ENCODE data around the gene GRAMD4. TPM values are rescaled to one million over a fixed set of nuclear protein-coding genes. Genes with fewer than 3 reads are reported as not detected.

The GRAMD4 gene
- total RNA-seq, 2 experiments from 2014 or later, result 20.2 to 23.2 TPM

GRCh38 chr22:46708766-46709330 is 88.7 kb downstream of the GRAMD4 start:
- Mint-ChIP-seq H3K9me3 (no peaks in the 10 kb centered on the region), H3K36me3 (peaks cover 43% of the 10 kb centered on the region), H3K27ac (no peak overlapping the region), H3K27me3 (no peaks in the 10 kb centered on the region), H3K4me1 (no peaks in the 10 kb centered on the region), H3K4me3 (no peak overlapping the region)
- DNase-seq, result no peak
- POLR2A ChIA-PET, result no interaction called here
- no peak for ATAC-seq (ENCODE audit: low read depth)

- ATAC-seq (ENCODE audit: low read depth), result no peak
- no peak overlapping the region for H3K27ac Mint-ChIP-seq
These were observed 90.6 kb downstream of the GRAMD4 start for GRCh38 chr22:46710806-46711205.

GRCh38 chr22:46712288-46712687 is 92.1 kb downstream of the GRAMD4 start:
- H3K36me3 Mint-ChIP-seq, result peaks cover 46% of the 10 kb centered on the region
- H3K4me1 Mint-ChIP-seq, result no peaks in the 10 kb centered on the region
- no peaks in the 10 kb centered on the region for H3K27me3 Mint-ChIP-seq
- POLR2A ChIA-PET, result no interaction called here
- no peak overlapping the region for H3K27ac Mint-ChIP-seq
- H3K4me3 Mint-ChIP-seq, result no peak overlapping the region
- no peaks in the 10 kb centered on the region for H3K9me3 Mint-ChIP-seq
- DNase-seq (no peak), ATAC-seq (ENCODE audit: low read depth) (no peak)

More at GRCh38 chr22:46710806-46711205, 90.6 kb downstream of the GRAMD4 start:
- POLR2A ChIA-PET, result no interaction called here
- no peak for DNase-seq
- no peaks in the 10 kb centered on the region for H3K4me1 Mint-ChIP-seq
- no peaks in the 10 kb centered on the region for H3K9me3 Mint-ChIP-seq
- no peak overlapping the region for H3K4me3 Mint-ChIP-seq
- peaks cover 47% of the 10 kb centered on the region for H3K36me3 Mint-ChIP-seq
- H3K27me3 Mint-ChIP-seq, result no peaks in the 10 kb centered on the region

GRCh38 chr22:46714550-46714949 is 94.4 kb downstream of the GRAMD4 start:
- Mint-ChIP-seq H3K4me3 (no peak overlapping the region), H3K27me3 (no peaks in the 10 kb centered on the region), H3K4me1 (no peaks in the 10 kb centered on the region), H3K36me3 (peaks cover 46% of the 10 kb centered on the region), H3K9me3 (no peaks in the 10 kb centered on the region), H3K27ac (no peak overlapping the region)
- DNase-seq (no peak), ATAC-seq (ENCODE audit: low read depth) (no peak)
- POLR2A ChIA-PET, result no interaction called here

- POLR2A ChIA-PET, result no interaction called here
- Mint-ChIP-seq H3K27ac (no peak overlapping the region), H3K27me3 (no peaks in the 10 kb centered on the region), H3K36me3 (peaks cover 29% of the 10 kb centered on the region), H3K4me1 (peaks cover 4% of the 10 kb centered on the region), H3K9me3 (no peaks in the 10 kb centered on the region), H3K4me3 (no peak overlapping the region)
- DNase-seq (no peak), ATAC-seq (ENCODE audit: low read depth) (no peak)
These were observed 99.7 kb downstream of the GRAMD4 start for GRCh38 chr22:46719921-46720320.

GRCh38 chr22:46721501-46722085 is 101.4 kb downstream of the GRAMD4 start:
- POLR2A ChIA-PET, result no interaction called here
- Mint-ChIP-seq H3K36me3 (peaks cover 26% of the 10 kb centered on the region), H3K4me3 (no peak overlapping the region), H3K4me1 (peaks cover 4% of the 10 kb centered on the region), H3K27me3 (no peaks in the 10 kb centered on the region), H3K9me3 (no peaks in the 10 kb centered on the region), H3K27ac (no peak overlapping the region)
- DNase-seq (no peak), ATAC-seq (ENCODE audit: low read depth) (no peak)

GRCh38 chr22:46723882-46724281 is 103.7 kb downstream of the GRAMD4 start:
- H3K4me3 Mint-ChIP-seq, result no peak overlapping the region

GRCh38 chr22:46725096-46725495 is 104.9 kb downstream of the GRAMD4 start:
- POLR2A ChIA-PET, result no interaction called here
- Mint-ChIP-seq H3K4me3 (no peak overlapping the region), H3K27ac (no peak overlapping the region), H3K9me3 (no peaks in the 10 kb centered on the region), H3K27me3 (no peaks in the 10 kb centered on the region), H3K4me1 (peaks cover 4% of the 10 kb centered on the region), H3K36me3 (peaks cover 10% of the 10 kb centered on the region)
- no peak for ATAC-seq (ENCODE audit: low read depth)
- no peak for DNase-seq

More at GRCh38 chr22:46723882-46724281, 103.7 kb downstream of the GRAMD4 start:
- H3K27ac Mint-ChIP-seq, result no peak overlapping the region
- H3K36me3 Mint-ChIP-seq, result peaks cover 15% of the 10 kb centered on the region
- no peaks in the 10 kb centered on the region for H3K9me3 Mint-ChIP-seq
- no peaks in the 10 kb centered on the region for H3K27me3 Mint-ChIP-seq
- DNase-seq (no peak), ATAC-seq (ENCODE audit: low read depth) (no peak)
- POLR2A ChIA-PET, result no interaction called here
- peaks cover 4% of the 10 kb centered on the region for H3K4me1 Mint-ChIP-seq

GRCh38 chr22:46726066-46726985 is 106.1 kb downstream of the GRAMD4 start:
- H3K27ac Mint-ChIP-seq, result no peak overlapping the region
- no peaks in the 10 kb centered on the region for H3K27me3 Mint-ChIP-seq
- no peak overlapping the region for H3K4me3 Mint-ChIP-seq
- POLR2A ChIA-PET, result interaction anchor here (0.6 kb wide), 1 partner anchor 65 kb away, joined by 5 read pairs; no protein-coding TSS in a partner anchor
- ATAC-seq (ENCODE audit: low read depth) (no peak), DNase-seq (no peak)
- H3K36me3 Mint-ChIP-seq, result peaks cover 10% of the 10 kb centered on the region
- no peaks in the 10 kb centered on the region for H3K9me3 Mint-ChIP-seq
- peaks cover 11% of the 10 kb centered on the region for H3K4me1 Mint-ChIP-seq

- Mint-ChIP-seq H3K36me3 (peaks cover 15% of the 10 kb centered on the region), H3K27me3 (no peaks in the 10 kb centered on the region), H3K4me3 (no peak overlapping the region), H3K9me3 (no peaks in the 10 kb centered on the region), H3K4me1 (peaks cover 15% of the 10 kb centered on the region), H3K27ac (no peak overlapping the region)
- POLR2A ChIA-PET, result no interaction called here
- ATAC-seq (ENCODE audit: low read depth), result no peak
- DNase-seq, result no peak
These were observed 106.8 kb downstream of the GRAMD4 start for GRCh38 chr22:46726986-46727317.

- H3K36me3 Mint-ChIP-seq, result peaks cover 15% of the 10 kb centered on the region
- peaks cover 19% of the 10 kb centered on the region for H3K4me1 Mint-ChIP-seq
- H3K4me3 Mint-ChIP-seq, result no peak overlapping the region
- no peak overlapping the region for H3K27ac Mint-ChIP-seq
- no peaks in the 10 kb centered on the region for H3K27me3 Mint-ChIP-seq
- POLR2A ChIA-PET, result interaction anchor here (0.7 kb wide), 1 partner anchor 38 kb away, joined by 3 read pairs; no protein-coding TSS in a partner anchor
- ATAC-seq (ENCODE audit: low read depth), result no peak
- H3K9me3 Mint-ChIP-seq, result no peaks in the 10 kb centered on the region
- no peak for DNase-seq
These were observed 107.7 kb downstream of the GRAMD4 start for GRCh38 chr22:46727813-46728364.

- peaks cover 15% of the 10 kb centered on the region for H3K36me3 Mint-ChIP-seq
- H3K27me3 Mint-ChIP-seq, result no peaks in the 10 kb centered on the region
- H3K4me1 Mint-ChIP-seq, result peaks cover 19% of the 10 kb centered on the region
- H3K9me3 Mint-ChIP-seq, result no peaks in the 10 kb centered on the region
- H3K4me3 Mint-ChIP-seq, result no peak overlapping the region
- no peak overlapping the region for H3K27ac Mint-ChIP-seq
- ATAC-seq (ENCODE audit: low read depth), result no peak
- POLR2A ChIA-PET, result no interaction called here
- DNase-seq, result no peak
These were observed 108.3 kb downstream of the GRAMD4 start for GRCh38 chr22:46728470-46728869.

Data from activated naive CD8-positive, alpha-beta T cell treated with anti-CD3 and anti-CD28 coated beads, Interleukin-2, amount 10 ng/mL, durations not matched to agents 7 days and 5 days (primary cell).